Measurements from ENCODE around the gene INSC. TPM values are rescaled to one million over a fixed set of nuclear protein-coding genes. Genes with fewer than 3 reads are reported as not detected.

The INSC gene
- total and polyA plus RNA-seq, 10 donors: 0.04 to 1.8 (median 0.29) TPM; not detected in 2

DNA sequence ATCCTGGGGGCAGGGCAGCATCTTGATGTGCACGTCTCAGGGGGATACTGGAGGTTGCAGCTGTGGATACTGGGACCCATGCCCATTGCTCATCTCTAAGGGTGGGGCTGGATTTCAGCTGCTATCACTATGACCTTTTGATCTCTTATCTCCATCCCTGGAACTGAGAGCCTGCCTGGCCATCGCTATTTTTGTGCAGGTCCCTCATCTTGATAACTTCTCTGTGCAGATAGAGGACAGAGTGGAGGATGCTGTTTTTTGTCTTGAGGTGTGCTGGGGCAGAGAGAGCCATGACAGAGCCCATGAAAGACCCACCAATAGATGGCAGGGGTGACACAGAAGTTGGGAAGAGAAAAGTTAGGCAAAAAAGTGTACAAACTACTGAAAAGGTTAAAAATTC lies 5.1 kb upstream of the INSC start:
- no peak overlapping the region for H3K27ac ChIP-seq
- peaks cover 0 to 12% (median 4%) of the 10 kb centered on the region in 7 donors for H3K27me3 ChIP-seq (replicated peaks in 1 of 7)
- H3K4me1 ChIP-seq: peaks cover 0 to 41% (median 20%) of the 10 kb centered on the region in 6 donors
- DNase-seq: no peak
- no peak overlapping the region for H3K4me3 ChIP-seq
- intact Hi-C loops (cut with DNase I; ENCODE audit: low total_unique reads): no loop called here
- TF ChIP-seq POLR2AphosphoS5 (IDR thresholded peaks at IDR 0.05) (no peak), POLR2A (IDR thresholded peaks at IDR 0.05) (no peak)
- TF ChIP-seq, protein P1, sequence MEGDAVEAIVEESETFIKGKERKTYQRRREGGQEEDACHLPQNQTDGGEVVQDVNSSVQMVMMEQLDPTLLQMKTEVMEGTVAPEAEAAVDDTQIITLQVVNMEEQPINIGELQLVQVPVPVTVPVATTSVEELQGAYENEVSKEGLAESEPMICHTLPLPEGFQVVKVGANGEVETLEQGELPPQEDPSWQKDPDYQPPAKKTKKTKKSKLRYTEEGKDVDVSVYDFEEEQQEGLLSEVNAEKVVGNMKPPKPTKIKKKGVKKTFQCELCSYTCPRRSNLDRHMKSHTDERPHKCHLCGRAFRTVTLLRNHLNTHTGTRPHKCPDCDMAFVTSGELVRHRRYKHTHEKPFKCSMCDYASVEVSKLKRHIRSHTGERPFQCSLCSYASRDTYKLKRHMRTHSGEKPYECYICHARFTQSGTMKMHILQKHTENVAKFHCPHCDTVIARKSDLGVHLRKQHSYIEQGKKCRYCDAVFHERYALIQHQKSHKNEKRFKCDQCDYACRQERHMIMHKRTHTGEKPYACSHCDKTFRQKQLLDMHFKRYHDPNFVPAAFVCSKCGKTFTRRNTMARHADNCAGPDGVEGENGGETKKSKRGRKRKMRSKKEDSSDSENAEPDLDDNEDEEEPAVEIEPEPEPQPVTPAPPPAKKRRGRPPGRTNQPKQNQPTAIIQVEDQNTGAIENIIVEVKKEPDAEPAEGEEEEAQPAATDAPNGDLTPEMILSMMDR (IDR thresholded peaks at IDR 0.05 in 8 of 11, conservative IDR thresholded peaks at IDR 0.05 in 3 of 11): no peak
- peaks cover 0 to 4% (median under 1%) of the 10 kb centered on the region in 8 donors for H3K9me3 ChIP-seq
- 80 to 91% (median 83%) methylated on average over 2 of the region's 2 CpGs for WGBS, 5 donors
- H3K36me3 ChIP-seq: no peaks in the 10 kb centered on the region

DNA sequence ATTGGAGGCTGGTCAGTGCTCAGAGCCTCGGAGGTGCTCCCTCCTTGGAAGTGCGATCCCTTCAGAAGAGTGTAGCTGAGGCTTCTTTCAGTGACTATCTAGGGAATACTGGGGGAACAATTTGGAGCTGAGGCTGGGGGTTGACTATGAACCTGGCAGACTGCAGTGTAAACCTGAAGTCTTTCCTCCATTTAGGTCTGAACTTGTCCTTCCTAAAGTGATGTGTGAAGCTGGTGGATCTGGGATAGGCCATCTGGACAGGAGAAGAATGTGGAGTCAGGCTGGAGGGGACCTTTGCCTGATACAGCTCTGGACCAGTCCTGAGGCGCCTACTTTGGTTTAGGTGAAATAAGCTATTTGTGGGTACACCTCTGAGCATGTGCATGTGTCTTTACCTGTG lies 3.5 kb upstream of the INSC start:
- no peak for DNase-seq
- TF ChIP-seq POLR2A (IDR thresholded peaks at IDR 0.05): no peak
- TF ChIP-seq, protein P1 (IDR thresholded peaks at IDR 0.05 in 8 of 11, conservative IDR thresholded peaks at IDR 0.05 in 3 of 11): no peak
- TF ChIP-seq POLR2AphosphoS5 (IDR thresholded peaks at IDR 0.05): no peak
- WGBS, 5 donors: 87 to 98% (median 93%) methylated on average over 3 of the region's 3 CpGs
- H3K4me1 ChIP-seq: peaks cover 0 to 51% (median 25%) of the 10 kb centered on the region in 6 donors
- H3K27ac ChIP-seq: no peak overlapping the region
- intact Hi-C loops (cut with DNase I; ENCODE audit: low total_unique reads): no loop called here
- H3K27me3 ChIP-seq (replicated peaks in 1 of 7): peaks cover 0 to 28% (median 19%) of the 10 kb centered on the region in 7 donors
- H3K36me3 ChIP-seq: no peaks in the 10 kb centered on the region
- H3K9me3 ChIP-seq: no peaks in the 10 kb centered on the region
- H3K4me3 ChIP-seq: no peak overlapping the region

DNA sequence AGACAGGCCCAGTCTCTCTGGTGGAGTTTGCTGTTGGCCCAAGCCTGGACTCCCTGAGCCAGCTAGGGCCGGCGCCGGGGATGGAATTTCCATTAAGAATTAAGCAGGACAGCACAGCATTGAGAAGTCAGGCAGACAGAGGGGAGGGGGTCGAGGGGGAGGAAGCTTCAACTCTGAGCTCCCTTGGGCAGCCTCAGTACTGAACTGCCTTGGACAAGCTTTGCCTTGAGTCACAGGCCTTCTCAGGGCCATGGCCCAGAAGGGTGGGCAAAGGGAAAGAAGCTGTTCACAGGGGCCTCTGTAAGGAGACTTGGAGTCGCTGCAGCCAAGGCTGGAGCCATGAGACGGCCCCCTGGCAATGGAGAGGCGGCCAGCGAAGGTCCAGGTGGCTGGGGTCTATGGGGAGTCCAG lies 2.6 kb upstream of the INSC start:
- peaks cover 0 to 50% (median 25%) of the 10 kb centered on the region in 6 donors for H3K4me1 ChIP-seq
- no peak overlapping the region for H3K27ac ChIP-seq
- intact Hi-C loops (cut with DNase I; ENCODE audit: low total_unique reads): no loop called here
- TF ChIP-seq POLR2A (IDR thresholded peaks at IDR 0.05) (no peak), POLR2AphosphoS5 (IDR thresholded peaks at IDR 0.05) (no peak)
- TF ChIP-seq, protein P1 (IDR thresholded peaks at IDR 0.05 in 8 of 11, conservative IDR thresholded peaks at IDR 0.05 in 3 of 11): no peak
- no peak for DNase-seq
- H3K27me3 ChIP-seq (replicated peaks in 1 of 7): peaks cover 0 to 34% (median 20%) of the 10 kb centered on the region in 7 donors
- no peak overlapping the region for H3K4me3 ChIP-seq
- 82 to 93% (median 87%) methylated on average over 7 to 8 of the region's 8 CpGs for WGBS, 5 donors
- H3K36me3 ChIP-seq: no peaks in the 10 kb centered on the region
- H3K9me3 ChIP-seq: no peaks in the 10 kb centered on the region

- H3K27me3 ChIP-seq (replicated peaks in 1 of 7): peaks cover 0 to 47% (median 20%) of the 10 kb centered on the region in 7 donors
- peaks cover 0 to 37% (median 22%) of the 10 kb centered on the region in 6 donors for H3K4me1 ChIP-seq
- DNase-seq: peak; percentile 89
- WGBS, 5 donors: 27 to 45% (median 32%) methylated on average over 1 to 5 of the region's 5 CpGs
- H3K36me3 ChIP-seq: no peaks in the 10 kb centered on the region
- intact Hi-C loops (cut with DNase I; ENCODE audit: low total_unique reads): no loop called here
- no peak overlapping the region for H3K27ac ChIP-seq
- H3K9me3 ChIP-seq: no peaks in the 10 kb centered on the region
- TF ChIP-seq POLR2A (IDR thresholded peaks at IDR 0.05) (no peak), POLR2AphosphoS5 (IDR thresholded peaks at IDR 0.05) (peak in 2 of 3 donors; percentile 48 to 49)
- TF ChIP-seq, protein P1 (IDR thresholded peaks at IDR 0.05 in 8 of 11, conservative IDR thresholded peaks at IDR 0.05 in 3 of 11): no peak
- H3K4me3 ChIP-seq: no peak overlapping the region
Measured at GRCh38 chr11:15113381-15113780, 1.3 kb upstream of the INSC start.

Data from spleen (tissue), 11 donors.